Measurements from ENCODE around the gene DTNB.

Gene DTNB

GRCh38 chr2:25398534-25398933 is 274.8 kb downstream of the DTNB start:
- TF ChIP-seq EZH2phosphoT487 (conservative IDR thresholded peaks at IDR 0.05; ENCODE audit: low read length) = no peak
- TF ChIP-seq, protein P1, sequence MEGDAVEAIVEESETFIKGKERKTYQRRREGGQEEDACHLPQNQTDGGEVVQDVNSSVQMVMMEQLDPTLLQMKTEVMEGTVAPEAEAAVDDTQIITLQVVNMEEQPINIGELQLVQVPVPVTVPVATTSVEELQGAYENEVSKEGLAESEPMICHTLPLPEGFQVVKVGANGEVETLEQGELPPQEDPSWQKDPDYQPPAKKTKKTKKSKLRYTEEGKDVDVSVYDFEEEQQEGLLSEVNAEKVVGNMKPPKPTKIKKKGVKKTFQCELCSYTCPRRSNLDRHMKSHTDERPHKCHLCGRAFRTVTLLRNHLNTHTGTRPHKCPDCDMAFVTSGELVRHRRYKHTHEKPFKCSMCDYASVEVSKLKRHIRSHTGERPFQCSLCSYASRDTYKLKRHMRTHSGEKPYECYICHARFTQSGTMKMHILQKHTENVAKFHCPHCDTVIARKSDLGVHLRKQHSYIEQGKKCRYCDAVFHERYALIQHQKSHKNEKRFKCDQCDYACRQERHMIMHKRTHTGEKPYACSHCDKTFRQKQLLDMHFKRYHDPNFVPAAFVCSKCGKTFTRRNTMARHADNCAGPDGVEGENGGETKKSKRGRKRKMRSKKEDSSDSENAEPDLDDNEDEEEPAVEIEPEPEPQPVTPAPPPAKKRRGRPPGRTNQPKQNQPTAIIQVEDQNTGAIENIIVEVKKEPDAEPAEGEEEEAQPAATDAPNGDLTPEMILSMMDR (IDR thresholded peaks at IDR 0.05; ENCODE audit: insufficient read depth, low read length, poor library complexity, severe bottlenecking) = no peak
- H3K9me2 ChIP-seq (replicated peaks; ENCODE audit: insufficient read depth, low read length) = no peaks in the 10 kb centered on the region

DNA sequence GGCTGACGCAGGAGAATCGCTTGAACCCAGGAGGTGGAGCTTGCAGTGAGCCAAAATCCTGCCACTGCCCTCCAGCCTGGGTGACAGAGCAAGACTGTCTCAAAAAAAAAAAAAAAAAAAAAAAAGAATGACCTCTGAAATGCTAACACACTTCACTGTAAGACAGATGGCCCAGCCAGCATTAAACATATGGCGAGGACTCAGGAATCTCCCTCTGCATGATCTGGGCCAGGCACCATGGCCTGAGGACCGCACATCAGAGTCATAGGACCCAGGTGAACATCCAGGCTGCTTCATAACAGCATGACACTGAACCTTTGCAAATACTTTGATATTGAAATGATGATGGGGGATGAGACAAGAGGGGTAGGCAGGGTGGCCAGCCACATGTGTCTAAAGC is 275.6 kb downstream of the DTNB start:
- H3K4me2 ChIP-seq (ENCODE audit: low read depth, low read length, poor library complexity, severe bottlenecking) = no peak overlapping the region
- no peaks in the 10 kb centered on the region for H3K9me3 ChIP-seq (ENCODE audit: insufficient read depth, low read length)
- H3K27ac ChIP-seq (ENCODE audit: low read depth, low read length) = peak overlapping the region; percentile 18; the same call in 1 of the 2 replicates
- TF ChIP-seq EZH2phosphoT487 (conservative IDR thresholded peaks at IDR 0.05; ENCODE audit: low read length) = no peak
- TF ChIP-seq, protein P1 (IDR thresholded peaks at IDR 0.05; ENCODE audit: insufficient read depth, low read length, poor library complexity, severe bottlenecking) = no peak
- no peaks in the 10 kb centered on the region for H3K36me3 ChIP-seq (ENCODE audit: low read length)
- H3K27me3 ChIP-seq (ENCODE audit: low read length) = no peaks in the 10 kb centered on the region
- no peaks in the 10 kb centered on the region for H3K79me2 ChIP-seq (ENCODE audit: insufficient read depth, low read length)
- no peak overlapping the region for H2AFZ ChIP-seq (ENCODE audit: low read depth, low read length, severe bottlenecking)
- H3K4me3 ChIP-seq (ENCODE audit: insufficient read depth, low read length, poor library complexity, severe bottlenecking) = no peak overlapping the region
- no peak overlapping the region for H3K9ac ChIP-seq (ENCODE audit: low read length)
- peaks cover 20% of the 10 kb centered on the region for H3F3A ChIP-seq (ENCODE audit: insufficient read depth)
- H4K20me1 ChIP-seq (ENCODE audit: low read depth, low read length) = no peaks in the 10 kb centered on the region
- no peaks in the 10 kb centered on the region for H3K9me2 ChIP-seq (replicated peaks; ENCODE audit: insufficient read depth, low read length)

More at GRCh38 chr2:25398534-25398933, 274.8 kb downstream of the DTNB start:
- Histone ChIP-seq H2AFZ (ENCODE audit: low read depth, low read length, severe bottlenecking) (no peak overlapping the region), H3K27ac (ENCODE audit: low read depth, low read length) (no peak overlapping the region), H3K79me2 (ENCODE audit: insufficient read depth, low read length) (no peaks in the 10 kb centered on the region), H3K9me3 (ENCODE audit: insufficient read depth, low read length) (no peaks in the 10 kb centered on the region), H3K27me3 (ENCODE audit: low read length) (no peaks in the 10 kb centered on the region), H3K4me2 (ENCODE audit: low read depth, low read length, poor library complexity, severe bottlenecking) (no peak overlapping the region), H3K9ac (ENCODE audit: low read length) (no peak overlapping the region), H3K4me3 (ENCODE audit: insufficient read depth, low read length, poor library complexity, severe bottlenecking) (no peak overlapping the region), H4K20me1 (ENCODE audit: low read depth, low read length) (no peaks in the 10 kb centered on the region), H3K36me3 (ENCODE audit: low read length) (no peaks in the 10 kb centered on the region), H3F3A (ENCODE audit: insufficient read depth) (peaks cover 28% of the 10 kb centered on the region)

DNA sequence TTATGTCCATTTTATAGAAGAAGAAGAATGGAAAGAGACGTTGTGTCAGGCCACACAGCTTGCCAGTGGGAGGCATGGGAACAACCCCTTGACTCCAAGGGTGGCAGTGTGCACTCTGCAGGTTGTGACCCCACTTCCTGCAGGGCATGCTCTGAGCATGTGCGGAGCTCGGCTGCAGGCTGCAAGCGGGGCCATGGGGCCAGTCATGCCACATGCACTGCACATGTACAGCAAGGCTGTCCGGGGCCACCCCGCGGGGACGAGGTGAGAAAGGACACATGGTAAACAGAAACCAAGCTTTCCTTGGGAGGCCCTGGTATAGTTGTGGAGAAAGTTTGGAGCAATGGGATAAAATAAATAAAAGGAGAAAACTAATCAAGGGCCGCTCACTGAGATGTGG is 284.2 kb downstream of the DTNB start:
- no peaks in the 10 kb centered on the region for H3K9me2 ChIP-seq (replicated peaks; ENCODE audit: insufficient read depth, low read length)
- H3F3A ChIP-seq (ENCODE audit: insufficient read depth) = no peaks in the 10 kb centered on the region
- H3K4me3 ChIP-seq (ENCODE audit: insufficient read depth, low read length, poor library complexity, severe bottlenecking) = no peak overlapping the region
- H3K4me2 ChIP-seq (ENCODE audit: low read depth, low read length, poor library complexity, severe bottlenecking) = peak overlapping the region; percentile 36
- no peak overlapping the region for H3K9ac ChIP-seq (ENCODE audit: low read length)
- H3K36me3 ChIP-seq (ENCODE audit: low read length) = no peaks in the 10 kb centered on the region
- TF ChIP-seq, protein P1 (IDR thresholded peaks at IDR 0.05; ENCODE audit: insufficient read depth, low read length, poor library complexity, severe bottlenecking) = no peak
- no peaks in the 10 kb centered on the region for H3K79me2 ChIP-seq (ENCODE audit: insufficient read depth, low read length)
- H3K9me3 ChIP-seq (ENCODE audit: insufficient read depth, low read length) = no peaks in the 10 kb centered on the region
- no peak overlapping the region for H3K27ac ChIP-seq (ENCODE audit: low read depth, low read length)
- H3K27me3 ChIP-seq (ENCODE audit: low read length) = no peaks in the 10 kb centered on the region
- no peaks in the 10 kb centered on the region for H4K20me1 ChIP-seq (ENCODE audit: low read depth, low read length)
- H2AFZ ChIP-seq (ENCODE audit: low read depth, low read length, severe bottlenecking) = no peak overlapping the region
